ENCODE results near the gene IFITM1. TPM values are rescaled to one million over a fixed set of nuclear protein-coding genes. Genes with fewer than 3 reads are reported as not detected.

IFITM1 gene
- total and polyA plus RNA-seq, 9 of the 15 experiments (the other 6 are each of a cell fraction or from before 2014, with no cell fraction given) = 691 to 5,579 (median 974) TPM

GRCh38 chr11:313787-314553 lies at the start of gene IFITM1 (continued):
- 0 out of 4 replicates have a peak, but pooled peaks of 1 of the 2 experiments have one; percentile 49 for TF ChIP-seq MCM7 (IDR thresholded peaks at IDR 0.05)
- 0 out of 2 replicates have a peak, but pooled peaks have one; percentile 51 for TF ChIP-seq CBFB (CRISPR knock-in tag; IDR thresholded peaks at IDR 0.05)
- no peak for TF ChIP-seq NCOR1 (IDR thresholded peaks at IDR 0.05)
- TF ChIP-seq CUX1 (CRISPR knock-in tag; IDR thresholded peaks at IDR 0.05) = no peak
- TF ChIP-seq ETS2 (tag; IDR thresholded peaks at IDR 0.05; ENCODE audit: borderline replicate concordance, poor library complexity, severe bottlenecking) = no peak
- TF ChIP-seq POLR2AphosphoS5 (IDR thresholded peaks at IDR 0.05; ENCODE audit: control insufficient read depth, insufficient read depth, low read depth, low read length) = peak; percentile 69
- no peak for TF ChIP-seq MEF2A (IDR thresholded peaks at IDR 0.05; ENCODE audit: control insufficient read depth, low read depth, low read length)
- TF ChIP-seq KDM2B (CRISPR knock-in tag; IDR thresholded peaks at IDR 0.05) = no peak
- no peak for TF ChIP-seq SRSF9 (IDR thresholded peaks at IDR 0.05; ENCODE audit: borderline replicate concordance, low read depth, low read length)
- TF ChIP-seq CBX2 (IDR thresholded peaks at IDR 0.05; ENCODE audit: insufficient read depth, low read length, poor library complexity, severe bottlenecking) = no peak
- no peak for TF ChIP-seq CSDE1 (IDR thresholded peaks at IDR 0.05)
- TF ChIP-seq OTX1 (CRISPR knock-in tag; IDR thresholded peaks at IDR 0.05) = no peak
- TF ChIP-seq ZNF77 (CRISPR knock-in tag; IDR thresholded peaks at IDR 0.05) = no peak
- peak; percentile 74 for TF ChIP-seq RBFOX2 (IDR thresholded peaks at IDR 0.05; ENCODE audit: low read depth, low read length)
- TF ChIP-seq CC2D1A (IDR thresholded peaks at IDR 0.05) = peak; percentile 31; the same call in 1 of the 2 replicates
- TF ChIP-seq SRSF7 (optimal IDR thresholded peaks at IDR 0.05; ENCODE audit: low read depth, low read length) = no peak
- no peak for TF ChIP-seq RB1 (IDR thresholded peaks at IDR 0.05; ENCODE audit: low read depth)
- no peak for TF ChIP-seq EWSR1 (IDR thresholded peaks at IDR 0.05; ENCODE audit: borderline replicate concordance, low read depth, partially characterized antibody)
- TF ChIP-seq LEF1 (IDR thresholded peaks at IDR 0.05) = no peak
- TF ChIP-seq ELF1 (tag; IDR thresholded peaks at IDR 0.05) = no peak
- TF ChIP-seq, protein P1, sequence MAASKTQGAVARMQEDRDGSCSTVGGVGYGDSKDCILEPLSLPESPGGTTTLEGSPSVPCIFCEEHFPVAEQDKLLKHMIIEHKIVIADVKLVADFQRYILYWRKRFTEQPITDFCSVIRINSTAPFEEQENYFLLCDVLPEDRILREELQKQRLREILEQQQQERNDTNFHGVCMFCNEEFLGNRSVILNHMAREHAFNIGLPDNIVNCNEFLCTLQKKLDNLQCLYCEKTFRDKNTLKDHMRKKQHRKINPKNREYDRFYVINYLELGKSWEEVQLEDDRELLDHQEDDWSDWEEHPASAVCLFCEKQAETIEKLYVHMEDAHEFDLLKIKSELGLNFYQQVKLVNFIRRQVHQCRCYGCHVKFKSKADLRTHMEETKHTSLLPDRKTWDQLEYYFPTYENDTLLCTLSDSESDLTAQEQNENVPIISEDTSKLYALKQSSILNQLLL (CRISPR knock-in tag; IDR thresholded peaks at IDR 0.05; ENCODE audit: borderline replicate concordance) = no peak
- peak; percentile 95 for TF ChIP-seq KDM5B (IDR thresholded peaks at IDR 0.05; ENCODE audit: insufficient replicate concordance, low read depth, low read length)

Measured in K562 (cell line).